Smooth muscle cell (in vitro differentiated cells): ENCODE results near the gene AGRN. TPM values are rescaled to one million over a fixed set of nuclear protein-coding genes. Genes with fewer than 3 reads are reported as not detected.

ENCODE experiments used
- DNase-seq: peaks from one replicate; lab custom pipeline; 2025; ENCODE audit not compliant: unreplicated experiment; lab: John Stamatoyannopoulos, UW
- H2AFZ ChIP-seq: fragments of 200-600 bp; sonication (generic); 2 replicates; pipeline ENCODE4 v1.6.0; 2016; ENCODE audit warnings: antibody characterized with exemption, low read depth, mild to moderate bottlenecking
- H3F3A ChIP-seq: fragments of 200-600 bp; sonication (generic); 2 replicates; pipeline ENCODE4 v1.6.0; 2017; ENCODE audit warnings: antibody characterized with exemption, low read depth
- H3K27ac ChIP-seq: fragments of 200-600 bp; sonication (generic); 2 replicates; pipeline ENCODE4 v1.5.1; 2016; ENCODE audit warnings: low read depth, mild to moderate bottlenecking
- H3K27me3 ChIP-seq: fragments of 200-600 bp; sonication (generic); 2 replicates; pipeline ENCODE4 v1.6.1; 2016; ENCODE audit warnings: low read depth, mild to moderate bottlenecking
- H3K36me3 ChIP-seq: fragments of 200-600 bp; sonication (generic); 2 replicates; pipeline ENCODE4 v1.5.1; 2016; ENCODE audit warnings: low read depth
- H3K4me1 ChIP-seq: fragments of 200-600 bp; sonication (generic); 2 replicates; pipeline ENCODE4 v1.5.1; 2016; ENCODE audit warnings: low read depth
- H3K4me2 ChIP-seq: fragments of 200-600 bp; sonication (generic); 2 replicates; pipeline ENCODE4 v1.6.0; 2016; ENCODE audit warnings: mild to moderate bottlenecking
- H3K4me3 ChIP-seq: fragments of 200-600 bp; sonication (generic); 2 replicates; pipeline ENCODE4 v1.5.1; 2016; ENCODE audit warnings: mild to moderate bottlenecking
- H3K79me2 ChIP-seq: fragments of 200-600 bp; sonication (generic); 2 replicates; pipeline ENCODE4 v1.6.0; 2016; ENCODE audit warnings: low read depth, mild to moderate bottlenecking
- H3K9ac ChIP-seq: fragments of 200-600 bp; sonication (generic); 2 replicates; pipeline ENCODE4 v1.6.0; 2016; ENCODE audit warnings: low read depth
- H3K9me3 ChIP-seq: fragments of 200-600 bp; sonication (generic); replicated peaks from 2 replicates; pipeline ENCODE4 v1.5.1; 2016; ENCODE audit warnings: low read depth
- H4K20me1 ChIP-seq: fragments of 200-600 bp; sonication (generic); 2 replicates; pipeline ENCODE4 v1.6.0; 2016; ENCODE audit warnings: low read depth
- WGBS: methylation state at CpG from one replicate; pipeline ENCODE4 v1.1.7; 2016; ENCODE audit warnings: low lambda C conversion rate; 5-methylcytosine and 5-hydroxymethylcytosine counted together
- polyA plus RNA-seq: library from polyadenylated mRNA; unstranded; fragments of >200 nt; fragmentation: Nextera tagmentation; extraction: Ambion mirVana; gene quantifications from 2 replicates; pipeline ENCODE4 v1.2.1, GENCODE V29; 2016
- total RNA-seq: library from RNA; depleted of rRNA; stranded (reverse); fragments of >200 nt; gene quantifications from 2 replicates; pipeline ENCODE4 v1.2.3, GENCODE V29; 2014
- TF ChIP-seq, protein P1 (sequence below): fragments of 200-600 bp; sonication (generic); IDR thresholded peaks from 2 replicates; pipeline ENCODE4 v1.5.1; 2017; ENCODE audit warnings: borderline replicate concordance, mild to moderate bottlenecking, antibody characterized with exemption; ENCODE audit not compliant: insufficient read depth, poor library complexity, severe bottlenecking

AGRN gene
- total and polyA plus RNA-seq, 2 experiments from 2014 or later = 17.5 to 24.7 TPM

DNA sequence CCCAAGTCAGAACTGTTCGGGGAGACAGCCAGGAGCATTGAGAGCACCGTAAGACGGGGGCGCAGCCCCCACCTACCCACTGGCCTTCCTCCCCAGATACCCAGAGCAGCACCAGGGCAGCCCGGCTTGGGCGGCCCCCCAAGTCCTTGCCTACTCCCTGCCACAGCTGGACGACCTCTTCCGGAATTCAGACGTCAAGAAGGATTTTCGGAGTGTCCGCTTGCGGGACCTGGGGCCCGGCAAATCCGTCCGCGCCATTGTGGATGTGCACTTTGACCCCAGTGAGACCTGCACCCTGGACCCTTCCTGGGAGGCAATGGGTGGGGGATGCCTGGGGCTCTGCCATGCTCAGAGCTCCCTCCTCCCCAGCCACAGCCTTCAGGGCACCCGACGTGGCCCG is 27.5 kb downstream of the AGRN start:
- WGBS = 97% methylated on average over 19 of the region's 19 CpGs

GRCh38 chr1:1047963-1048362 is 28.0 kb downstream of the AGRN start:
- H3F3A ChIP-seq = no peaks in the 10 kb centered on the region
- no peak overlapping the region for H2AFZ ChIP-seq
- H3K9me3 ChIP-seq = no peaks in the 10 kb centered on the region
- no peak overlapping the region for H3K9ac ChIP-seq
- no peaks in the 10 kb centered on the region for H3K36me3 ChIP-seq
- DNase-seq = no peak
- no peak overlapping the region for H3K4me3 ChIP-seq
- no peak overlapping the region for H3K4me2 ChIP-seq
- TF ChIP-seq, protein P1, sequence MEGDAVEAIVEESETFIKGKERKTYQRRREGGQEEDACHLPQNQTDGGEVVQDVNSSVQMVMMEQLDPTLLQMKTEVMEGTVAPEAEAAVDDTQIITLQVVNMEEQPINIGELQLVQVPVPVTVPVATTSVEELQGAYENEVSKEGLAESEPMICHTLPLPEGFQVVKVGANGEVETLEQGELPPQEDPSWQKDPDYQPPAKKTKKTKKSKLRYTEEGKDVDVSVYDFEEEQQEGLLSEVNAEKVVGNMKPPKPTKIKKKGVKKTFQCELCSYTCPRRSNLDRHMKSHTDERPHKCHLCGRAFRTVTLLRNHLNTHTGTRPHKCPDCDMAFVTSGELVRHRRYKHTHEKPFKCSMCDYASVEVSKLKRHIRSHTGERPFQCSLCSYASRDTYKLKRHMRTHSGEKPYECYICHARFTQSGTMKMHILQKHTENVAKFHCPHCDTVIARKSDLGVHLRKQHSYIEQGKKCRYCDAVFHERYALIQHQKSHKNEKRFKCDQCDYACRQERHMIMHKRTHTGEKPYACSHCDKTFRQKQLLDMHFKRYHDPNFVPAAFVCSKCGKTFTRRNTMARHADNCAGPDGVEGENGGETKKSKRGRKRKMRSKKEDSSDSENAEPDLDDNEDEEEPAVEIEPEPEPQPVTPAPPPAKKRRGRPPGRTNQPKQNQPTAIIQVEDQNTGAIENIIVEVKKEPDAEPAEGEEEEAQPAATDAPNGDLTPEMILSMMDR = no peak
- no peaks in the 10 kb centered on the region for H3K4me1 ChIP-seq
- WGBS = 90% methylated on average over 2 of the region's 25 CpGs
- H3K27me3 ChIP-seq = no peaks in the 10 kb centered on the region
- no peaks in the 10 kb centered on the region for H3K79me2 ChIP-seq
- no peak overlapping the region for H3K27ac ChIP-seq
- peaks cover 2% of the 10 kb centered on the region for H4K20me1 ChIP-seq

More for the DNA sequence above, 27.5 kb downstream of the AGRN start:
- Histone ChIP-seq H3K4me2 (no peak overlapping the region), H3F3A (no peaks in the 10 kb centered on the region), H3K9me3 (no peaks in the 10 kb centered on the region), H3K4me3 (no peak overlapping the region), H4K20me1 (peaks cover 8% of the 10 kb centered on the region), H2AFZ (no peak overlapping the region), H3K36me3 (no peaks in the 10 kb centered on the region), H3K27me3 (no peaks in the 10 kb centered on the region), H3K9ac (no peak overlapping the region), H3K27ac (no peak overlapping the region), H3K79me2 (no peaks in the 10 kb centered on the region), H3K4me1 (no peaks in the 10 kb centered on the region)
- TF ChIP-seq, protein P1 = no peak
- no peak for DNase-seq

GRCh38 chr1:1048765-1049164 is 28.8 kb downstream of the AGRN start:
- H3F3A ChIP-seq = no peaks in the 10 kb centered on the region
- no peaks in the 10 kb centered on the region for H3K27me3 ChIP-seq
- DNase-seq = no peak
- H2AFZ ChIP-seq = no peak overlapping the region
- no peaks in the 10 kb centered on the region for H3K79me2 ChIP-seq
- H3K4me1 ChIP-seq = no peaks in the 10 kb centered on the region
- no peaks in the 10 kb centered on the region for H4K20me1 ChIP-seq
- TF ChIP-seq, protein P1 = no peak
- H3K9ac ChIP-seq = no peak overlapping the region
- no peak overlapping the region for H3K4me3 ChIP-seq
- H3K4me2 ChIP-seq = no peak overlapping the region
- H3K9me3 ChIP-seq = no peaks in the 10 kb centered on the region
- no peaks in the 10 kb centered on the region for H3K36me3 ChIP-seq
- 95% methylated on average over 23 of the region's 28 CpGs for WGBS
- H3K27ac ChIP-seq = no peak overlapping the region

DNA sequence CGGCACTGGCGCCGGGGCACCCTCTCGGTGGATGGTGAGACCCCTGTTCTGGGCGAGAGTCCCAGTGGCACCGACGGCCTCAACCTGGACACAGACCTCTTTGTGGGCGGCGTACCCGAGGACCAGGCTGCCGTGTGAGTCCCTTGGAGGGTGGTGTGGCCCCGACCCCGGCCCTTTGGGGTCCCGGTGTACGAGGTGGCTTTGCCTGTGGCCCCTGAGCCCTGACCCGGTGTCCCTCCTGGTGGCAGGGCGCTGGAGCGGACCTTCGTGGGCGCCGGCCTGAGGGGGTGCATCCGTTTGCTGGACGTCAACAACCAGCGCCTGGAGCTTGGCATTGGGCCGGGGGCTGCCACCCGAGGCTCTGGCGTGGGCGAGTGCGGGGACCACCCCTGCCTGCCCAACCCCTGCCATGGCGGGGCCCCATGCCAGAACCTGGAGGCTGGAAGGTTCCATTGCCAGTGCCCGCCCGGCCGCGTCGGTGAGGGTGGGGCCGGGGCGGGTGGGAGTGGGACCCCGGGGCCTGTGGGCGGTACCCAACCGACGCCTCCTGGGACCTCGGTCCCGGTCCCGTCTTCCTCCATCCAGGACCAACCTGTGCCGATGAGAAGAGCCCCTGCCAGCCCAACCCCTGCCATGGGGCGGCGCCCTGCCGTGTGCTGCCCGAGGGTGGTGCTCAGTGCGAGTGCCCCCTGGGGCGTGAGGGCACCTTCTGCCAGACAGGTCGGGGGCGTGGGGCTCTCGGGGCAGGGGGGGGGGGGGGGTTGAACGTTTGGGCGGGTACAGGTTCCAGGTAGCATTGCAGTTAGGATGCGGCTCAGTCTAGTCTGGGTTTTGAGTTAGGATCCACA is 29.6 kb downstream of the AGRN start:
- H3K9me3 ChIP-seq = no peaks in the 10 kb centered on the region
- H3K27ac ChIP-seq = no peak overlapping the region
- no peak overlapping the region for H2AFZ ChIP-seq
- no peaks in the 10 kb centered on the region for H3K79me2 ChIP-seq
- H3K36me3 ChIP-seq = no peaks in the 10 kb centered on the region
- TF ChIP-seq, protein P1 = no peak
- H3K27me3 ChIP-seq = no peaks in the 10 kb centered on the region
- 98% methylated on average over 35 of the region's 57 CpGs for WGBS
- no peaks in the 10 kb centered on the region for H3F3A ChIP-seq
- no peak overlapping the region for H3K9ac ChIP-seq
- no peaks in the 10 kb centered on the region for H4K20me1 ChIP-seq
- no peak for DNase-seq
- no peak overlapping the region for H3K4me2 ChIP-seq
- H3K4me3 ChIP-seq = no peak overlapping the region
- H3K4me1 ChIP-seq = no peaks in the 10 kb centered on the region
